Daoy (cell line): ENCODE results near the gene KIRREL3. TPM values are rescaled to one million over a fixed set of nuclear protein-coding genes. Genes with fewer than 3 reads are reported as not detected.

Experiments used
- DNase-seq: peaks from one replicate; pipeline ENCODE4 v3.0.0-alpha.2; 2015; ENCODE audit warnings: low read depth
- total RNA-seq: library from RNA; depleted of rRNA; stranded (reverse); fragments of >200 nt; shearing (Covaris generic); gene quantifications from 2 replicates; pipeline ENCODE4 v1.2.3, GENCODE V29; 2014

Gene KIRREL3
- total RNA-seq, 1 experiment from 2014 or later, result 2.4 TPM

GRCh38 chr11:126469311-126469710 lies 531.3 kb downstream of the KIRREL3 start:
- no peak for DNase-seq

- peak; percentile 37 for DNase-seq
Observed at GRCh38 chr11:126468102-126468521, 532.5 kb downstream of the KIRREL3 start.

GRCh38 chr11:126467471-126467870 lies 533.1 kb downstream of the KIRREL3 start:
- DNase-seq, result no peak

- DNase-seq, result no peak
Observed at GRCh38 chr11:126467046-126467370, 533.6 kb downstream of the KIRREL3 start.

GRCh38 chr11:126466236-126467045 lies 534.1 kb downstream of the KIRREL3 start:
- no peak for DNase-seq

- no peak for DNase-seq
Observed at GRCh38 chr11:126465573-126466188, 534.9 kb downstream of the KIRREL3 start.

GRCh38 chr11:126464796-126465195 lies 535.8 kb downstream of the KIRREL3 start:
- no peak for DNase-seq

- no peak for DNase-seq
Observed at GRCh38 chr11:126462422-126462821, 538.1 kb downstream of the KIRREL3 start.

- no peak for DNase-seq
Observed at GRCh38 chr11:126461996-126462395, 538.6 kb downstream of the KIRREL3 start.

GRCh38 chr11:126461096-126461440 lies 539.5 kb downstream of the KIRREL3 start:
- no peak for DNase-seq

- no peak for DNase-seq
Observed at GRCh38 chr11:126460417-126461095, 540.0 kb downstream of the KIRREL3 start.

- DNase-seq, result no peak
Observed at GRCh38 chr11:126459691-126460281, 540.8 kb downstream of the KIRREL3 start.

- DNase-seq, result no peak
Observed at GRCh38 chr11:126457817-126458216, 542.8 kb downstream of the KIRREL3 start.

- DNase-seq, result no peak
Observed at GRCh38 chr11:126456783-126457542, 543.6 kb downstream of the KIRREL3 start.

- DNase-seq, result no peak
Observed at GRCh38 chr11:126456089-126456488, 544.5 kb downstream of the KIRREL3 start.

GRCh38 chr11:126452241-126453101 lies 548.1 kb downstream of the KIRREL3 start:
- no peak for DNase-seq

- DNase-seq, result no peak
Observed at GRCh38 chr11:126451211-126451802, 549.3 kb downstream of the KIRREL3 start.

- no peak for DNase-seq
Observed at GRCh38 chr11:126450806-126451205, 549.8 kb downstream of the KIRREL3 start.

- no peak for DNase-seq
Observed at GRCh38 chr11:126450198-126450597, 550.4 kb downstream of the KIRREL3 start.

GRCh38 chr11:126446581-126446980 lies 554.0 kb downstream of the KIRREL3 start:
- no peak for DNase-seq
